ENCODE results near the gene LGI4.

The LGI4 gene

GRCh38 chr19:35079826-35080225, 55.0 kb downstream of the LGI4 start:
- DNase-seq: no peak
- Histone ChIP-seq H3K79me1 (replicated peaks; ENCODE audit: low read length, poor library complexity, severe bottlenecking) (no peaks in the 10 kb centered on the region), H3K18ac (ENCODE audit: low read depth in 1 of 2, low read length in 2 of 2) (no peak overlapping the region), H4K91ac (ENCODE audit: low read length) (no peak overlapping the region), H3K4me2 (ENCODE audit: low read length, poor library complexity, severe bottlenecking) (no peak overlapping the region), H4K8ac (ENCODE audit: low read length) (no peak overlapping the region), H2BK12ac (ENCODE audit: low read length in 2 of 2) (no peak overlapping the region), H3K4me3 (ENCODE audit: insufficient read depth in 1 of 2, low read depth in 1 of 2, low read length in 2 of 2) (peak overlapping the region in 1 of 2 experiments; percentile 6), H3K4ac (ENCODE audit: low read depth in 1 of 2, low read length in 2 of 2) (no peak overlapping the region), H2BK15ac (ENCODE audit: low read depth, poor library complexity, severe bottlenecking) (no peak overlapping the region), H3K14ac (ENCODE audit: low read length in 2 of 2) (no peak overlapping the region), H2BK5ac (ENCODE audit: low read depth, low read length, poor library complexity, severe bottlenecking) (no peak overlapping the region), H2AK5ac (ENCODE audit: low read length, severe bottlenecking) (no peak overlapping the region), H3K4me1 (ENCODE audit: control insufficient read depth, insufficient read depth, low read depth, low read length) (no peaks in the 10 kb centered on the region), H3K23ac (ENCODE audit: low read length in 2 of 2) (no peak overlapping the region), H2BK120ac (ENCODE audit: low read depth, low read length) (no peak overlapping the region), H3K9me3 (ENCODE audit: control insufficient read depth, low read length) (no peaks in the 10 kb centered on the region), H3K27me3 (ENCODE audit: control insufficient read depth in 1 of 2, insufficient read depth in 1 of 2, low read length in 2 of 2) (peaks cover 4 to 66% of the 10 kb centered on the region in 2 experiments), H3K36me3 (ENCODE audit: control insufficient read depth in 1 of 2, insufficient read depth in 2 of 2, low read depth in 1 of 2, low read length in 2 of 2) (no peaks in the 10 kb centered on the region), H2AFZ (ENCODE audit: low read depth, low read length) (no peak overlapping the region), H3K9ac (ENCODE audit: low read length) (no peak overlapping the region), H3K27ac (ENCODE audit: low read length, poor library complexity, severe bottlenecking) (no peak overlapping the region)
- 85% methylated on average over 14 of the region's 14 CpGs for WGBS

GRCh38 chr19:35077411-35078223, 57.2 kb downstream of the LGI4 start:
- H3K18ac ChIP-seq (ENCODE audit: low read depth in 1 of 2, low read length in 2 of 2): no peak overlapping the region
- no peak overlapping the region for H3K23ac ChIP-seq (ENCODE audit: low read length in 2 of 2)
- H2BK120ac ChIP-seq (ENCODE audit: low read depth, low read length): no peak overlapping the region
- no peak overlapping the region for H2BK15ac ChIP-seq (ENCODE audit: low read depth, poor library complexity, severe bottlenecking)
- H2AFZ ChIP-seq (ENCODE audit: low read depth, low read length): no peak overlapping the region
- peaks cover 9 to 64% of the 10 kb centered on the region in 2 experiments for H3K27me3 ChIP-seq (ENCODE audit: control insufficient read depth in 1 of 2, insufficient read depth in 1 of 2, low read length in 2 of 2)
- no peak overlapping the region for H3K4me2 ChIP-seq (ENCODE audit: low read length, poor library complexity, severe bottlenecking)
- H2BK12ac ChIP-seq (ENCODE audit: low read length in 2 of 2): no peak overlapping the region
- 90% methylated on average over 17 of the region's 17 CpGs for WGBS
- H3K27ac ChIP-seq (ENCODE audit: low read length, poor library complexity, severe bottlenecking): no peak overlapping the region
- H3K14ac ChIP-seq (ENCODE audit: low read length in 2 of 2): no peak overlapping the region
- no peak overlapping the region for H3K9ac ChIP-seq (ENCODE audit: low read length)
- no peak overlapping the region for H4K8ac ChIP-seq (ENCODE audit: low read length)
- DNase-seq: no peak
- no peak overlapping the region for H3K4ac ChIP-seq (ENCODE audit: low read depth in 1 of 2, low read length in 2 of 2)
- H3K4me1 ChIP-seq (ENCODE audit: control insufficient read depth, insufficient read depth, low read depth, low read length): no peaks in the 10 kb centered on the region
- H4K91ac ChIP-seq (ENCODE audit: low read length): no peak overlapping the region
- H3K79me1 ChIP-seq (replicated peaks; ENCODE audit: low read length, poor library complexity, severe bottlenecking): no peaks in the 10 kb centered on the region
- no peak overlapping the region for H3K4me3 ChIP-seq (ENCODE audit: insufficient read depth in 1 of 2, low read depth in 1 of 2, low read length in 2 of 2)
- no peak overlapping the region for H2BK5ac ChIP-seq (ENCODE audit: low read depth, low read length, poor library complexity, severe bottlenecking)
- no peaks in the 10 kb centered on the region for H3K9me3 ChIP-seq (ENCODE audit: control insufficient read depth, low read length)
- H2AK5ac ChIP-seq (ENCODE audit: low read length, severe bottlenecking): no peak overlapping the region
- H3K36me3 ChIP-seq (ENCODE audit: control insufficient read depth in 1 of 2, insufficient read depth in 2 of 2, low read depth in 1 of 2, low read length in 2 of 2): no peaks in the 10 kb centered on the region

DNA sequence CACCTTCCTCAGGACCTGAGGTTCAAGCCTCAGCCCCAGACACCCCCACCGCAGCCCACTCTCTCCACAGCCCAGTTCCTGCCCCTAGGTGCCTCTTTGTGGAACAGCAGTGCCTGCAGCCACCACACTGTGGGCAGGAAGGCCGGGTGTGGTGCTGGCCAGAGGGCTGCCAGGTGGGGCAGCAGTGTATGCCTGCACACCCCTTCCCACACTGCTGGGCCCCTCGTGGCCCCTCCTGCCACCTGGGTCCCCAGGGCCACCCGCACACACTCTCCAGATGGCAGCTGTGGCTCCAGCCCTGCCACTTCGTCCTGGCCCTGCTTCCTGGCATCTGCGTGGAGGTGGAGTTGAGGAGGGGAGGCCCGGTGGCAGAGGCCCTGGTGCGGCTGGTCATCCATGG, 58.2 kb downstream of the LGI4 start:
- no peak overlapping the region for H3K9ac ChIP-seq (ENCODE audit: low read length)
- no peaks in the 10 kb centered on the region for H3K4me1 ChIP-seq (ENCODE audit: control insufficient read depth, insufficient read depth, low read depth, low read length)
- H3K4ac ChIP-seq (ENCODE audit: low read depth in 1 of 2, low read length in 2 of 2): no peak overlapping the region
- H3K9me3 ChIP-seq (ENCODE audit: control insufficient read depth, low read length): no peaks in the 10 kb centered on the region
- H3K36me3 ChIP-seq (ENCODE audit: control insufficient read depth in 1 of 2, insufficient read depth in 2 of 2, low read depth in 1 of 2, low read length in 2 of 2): no peaks in the 10 kb centered on the region
- no peak overlapping the region for H2BK5ac ChIP-seq (ENCODE audit: low read depth, low read length, poor library complexity, severe bottlenecking)
- no peak overlapping the region for H3K23ac ChIP-seq (ENCODE audit: low read length in 2 of 2)
- DNase-seq: no peak
- H2BK15ac ChIP-seq (ENCODE audit: low read depth, poor library complexity, severe bottlenecking): no peak overlapping the region
- H3K4me3 ChIP-seq (ENCODE audit: insufficient read depth in 1 of 2, low read depth in 1 of 2, low read length in 2 of 2): no peak overlapping the region
- H2BK12ac ChIP-seq (ENCODE audit: low read length in 2 of 2): no peak overlapping the region
- H3K79me1 ChIP-seq (replicated peaks; ENCODE audit: low read length, poor library complexity, severe bottlenecking): no peaks in the 10 kb centered on the region
- no peak overlapping the region for H3K27ac ChIP-seq (ENCODE audit: low read length, poor library complexity, severe bottlenecking)
- H3K18ac ChIP-seq (ENCODE audit: low read depth in 1 of 2, low read length in 2 of 2): no peak overlapping the region
- no peak overlapping the region for H3K14ac ChIP-seq (ENCODE audit: low read length in 2 of 2)
- WGBS: 80% methylated on average over 8 of the region's 8 CpGs
- H2AFZ ChIP-seq (ENCODE audit: low read depth, low read length): no peak overlapping the region
- no peak overlapping the region for H4K91ac ChIP-seq (ENCODE audit: low read length)
- H3K27me3 ChIP-seq (ENCODE audit: control insufficient read depth in 1 of 2, insufficient read depth in 1 of 2, low read length in 2 of 2): peaks cover 9 to 58% of the 10 kb centered on the region in 2 experiments
- H2AK5ac ChIP-seq (ENCODE audit: low read length, severe bottlenecking): no peak overlapping the region
- H3K4me2 ChIP-seq (ENCODE audit: low read length, poor library complexity, severe bottlenecking): no peak overlapping the region
- H2BK120ac ChIP-seq (ENCODE audit: low read depth, low read length): no peak overlapping the region
- H4K8ac ChIP-seq (ENCODE audit: low read length): no peak overlapping the region

- no peaks in the 10 kb centered on the region for H3K9me3 ChIP-seq (ENCODE audit: control insufficient read depth, low read length)
- H3K4me1 ChIP-seq (ENCODE audit: control insufficient read depth, insufficient read depth, low read depth, low read length): no peaks in the 10 kb centered on the region
- no peaks in the 10 kb centered on the region for H3K36me3 ChIP-seq (ENCODE audit: control insufficient read depth in 1 of 2, insufficient read depth in 2 of 2, low read depth in 1 of 2, low read length in 2 of 2)
- 67% methylated on average over 6 of the region's 6 CpGs for WGBS
- H3K27me3 ChIP-seq (ENCODE audit: control insufficient read depth in 1 of 2, insufficient read depth in 1 of 2, low read length in 2 of 2): peaks cover 9 to 58% of the 10 kb centered on the region in 2 experiments
- H3K23ac ChIP-seq (ENCODE audit: low read length in 2 of 2): no peak overlapping the region
- H2AK5ac ChIP-seq (ENCODE audit: low read length, severe bottlenecking): no peak overlapping the region
- no peak overlapping the region for H2BK120ac ChIP-seq (ENCODE audit: low read depth, low read length)
- no peak overlapping the region for H3K27ac ChIP-seq (ENCODE audit: low read length, poor library complexity, severe bottlenecking)
- no peak overlapping the region for H3K4me3 ChIP-seq (ENCODE audit: insufficient read depth in 1 of 2, low read depth in 1 of 2, low read length in 2 of 2)
- no peak overlapping the region for H3K4ac ChIP-seq (ENCODE audit: low read depth in 1 of 2, low read length in 2 of 2)
- no peak overlapping the region for H3K18ac ChIP-seq (ENCODE audit: low read depth in 1 of 2, low read length in 2 of 2)
- H3K14ac ChIP-seq (ENCODE audit: low read length in 2 of 2): no peak overlapping the region
- no peak overlapping the region for H3K9ac ChIP-seq (ENCODE audit: low read length)
- H4K91ac ChIP-seq (ENCODE audit: low read length): no peak overlapping the region
- no peak overlapping the region for H2AFZ ChIP-seq (ENCODE audit: low read depth, low read length)
- H2BK12ac ChIP-seq (ENCODE audit: low read length in 2 of 2): no peak overlapping the region
- DNase-seq: no peak
- H4K8ac ChIP-seq (ENCODE audit: low read length): no peak overlapping the region
- no peak overlapping the region for H2BK15ac ChIP-seq (ENCODE audit: low read depth, poor library complexity, severe bottlenecking)
- H3K4me2 ChIP-seq (ENCODE audit: low read length, poor library complexity, severe bottlenecking): no peak overlapping the region
- no peaks in the 10 kb centered on the region for H3K79me1 ChIP-seq (replicated peaks; ENCODE audit: low read length, poor library complexity, severe bottlenecking)
- H2BK5ac ChIP-seq (ENCODE audit: low read depth, low read length, poor library complexity, severe bottlenecking): no peak overlapping the region
Observed at GRCh38 chr19:35076026-35076370, 58.9 kb downstream of the LGI4 start.
